KMS-11 (cell line): ENCODE results near the gene CORO6.

Experiments
- H2AFZ ChIP-seq: fragments of 200-600 bp; sonication (generic); 2 replicates; pipeline ENCODE4 v1.6.1; 2016; ENCODE audit warnings: antibody characterized with exemption, mixed run types, low read depth
- H3K27ac ChIP-seq: fragments of 200-600 bp; sonication (generic); 2 replicates; pipeline ENCODE4 v1.6.1; 2016; ENCODE audit warnings: mild to moderate bottlenecking, mixed run types
- H3K27me3 ChIP-seq: fragments of 200-600 bp; sonication (generic); 2 replicates; pipeline ENCODE4 v1.6.1; 2017; ENCODE audit warnings: mild to moderate bottlenecking, low read depth, mixed run types, moderate library complexity; ENCODE audit not compliant: insufficient read depth
- H3K36me3 ChIP-seq: fragments of 200-600 bp; sonication (generic); 2 replicates; pipeline ENCODE4 v1.6.1; 2017; ENCODE audit warnings: mild to moderate bottlenecking, mixed run types; ENCODE audit not compliant: insufficient read depth
- H3K4me1 ChIP-seq: fragments of 200-600 bp; sonication (generic); 2 replicates; pipeline ENCODE4 v1.6.1; 2016; ENCODE audit warnings: mild to moderate bottlenecking, low read depth, mixed run types; ENCODE audit not compliant: poor library complexity, severe bottlenecking
- H3K4me2 ChIP-seq: fragments of 200-600 bp; sonication (generic); 2 replicates; pipeline ENCODE4 v1.7.0; 2016; ENCODE audit warnings: mild to moderate bottlenecking, mixed run types
- H3K4me3 ChIP-seq: fragments of 200-600 bp; sonication (generic); IDR thresholded peaks from 2 replicates; pipeline ENCODE4 v1.6.1; 2017; ENCODE audit warnings: low read depth, low read length, mixed read lengths; ENCODE audit not compliant: insufficient read depth
- H3K79me2 ChIP-seq: fragments of 200-600 bp; sonication (generic); 2 replicates; pipeline ENCODE4 v1.6.1; 2016; ENCODE audit warnings: low read depth, mixed run types; ENCODE audit not compliant: insufficient read depth
- H3K9ac ChIP-seq: fragments of 200-600 bp; sonication (generic); 2 replicates; pipeline ENCODE4 v1.6.1; 2016; ENCODE audit warnings: mild to moderate bottlenecking, mixed run types
- H4K20me1 ChIP-seq: fragments of 200-600 bp; sonication (generic); 2 replicates; pipeline ENCODE4 v1.6.1; 2016; ENCODE audit warnings: mild to moderate bottlenecking, mixed run types; ENCODE audit not compliant: insufficient read depth
- TF ChIP-seq, protein P1 (sequence below): fragments of 200-600 bp; sonication (generic); conservative IDR thresholded peaks from 2 replicates; pipeline ENCODE4 v1.6.1; 2017; ENCODE audit warnings: low read depth, mild to moderate bottlenecking, antibody characterized with exemption, low read length, moderate library complexity, mixed read lengths

The CORO6 gene

DNA sequence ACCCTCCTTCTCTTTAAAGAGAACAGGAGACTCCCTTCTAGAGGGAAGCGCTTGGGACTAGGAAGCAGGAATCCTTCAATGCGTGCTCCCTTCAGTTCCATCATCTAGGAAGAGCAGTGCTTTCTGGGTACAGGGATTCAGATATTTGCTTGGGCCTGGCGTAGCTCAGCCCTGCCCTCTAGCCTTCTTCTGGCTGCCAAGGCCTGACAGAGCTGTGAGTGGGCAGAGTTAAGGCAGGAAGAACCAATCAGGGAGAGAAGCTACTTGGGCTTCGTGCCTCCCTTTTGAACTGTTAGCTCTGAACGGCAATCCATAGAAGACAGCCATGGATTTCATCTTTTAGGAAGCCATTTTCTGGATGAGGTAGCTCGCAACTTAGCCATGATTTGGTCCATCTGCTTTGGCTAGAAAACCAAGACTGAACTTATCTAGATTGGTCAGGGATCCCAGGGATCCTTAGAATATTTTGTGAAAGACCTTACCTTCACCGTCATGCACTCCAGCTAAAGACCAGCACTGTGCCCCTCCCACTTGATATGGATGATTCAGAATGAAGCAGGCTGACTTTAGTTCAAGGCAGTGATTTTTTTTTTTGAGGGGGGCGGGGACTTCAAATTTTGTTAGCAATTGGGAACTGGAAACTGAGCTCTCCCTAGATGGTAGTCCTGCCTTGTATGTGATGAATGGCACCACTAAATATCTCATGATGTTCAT is 2.5 kb upstream of the CORO6 start:
- no peak overlapping the region for H2AFZ ChIP-seq
- H4K20me1 ChIP-seq: no peaks in the 10 kb centered on the region
- H3K36me3 ChIP-seq: no peaks in the 10 kb centered on the region
- H3K9ac ChIP-seq: no peak overlapping the region
- no peaks in the 10 kb centered on the region for H3K4me1 ChIP-seq
- H3K27me3 ChIP-seq: no peaks in the 10 kb centered on the region
- H3K27ac ChIP-seq: no peak overlapping the region
- H3K4me3 ChIP-seq: no peak overlapping the region
- no peaks in the 10 kb centered on the region for H3K79me2 ChIP-seq
- TF ChIP-seq, protein P1, sequence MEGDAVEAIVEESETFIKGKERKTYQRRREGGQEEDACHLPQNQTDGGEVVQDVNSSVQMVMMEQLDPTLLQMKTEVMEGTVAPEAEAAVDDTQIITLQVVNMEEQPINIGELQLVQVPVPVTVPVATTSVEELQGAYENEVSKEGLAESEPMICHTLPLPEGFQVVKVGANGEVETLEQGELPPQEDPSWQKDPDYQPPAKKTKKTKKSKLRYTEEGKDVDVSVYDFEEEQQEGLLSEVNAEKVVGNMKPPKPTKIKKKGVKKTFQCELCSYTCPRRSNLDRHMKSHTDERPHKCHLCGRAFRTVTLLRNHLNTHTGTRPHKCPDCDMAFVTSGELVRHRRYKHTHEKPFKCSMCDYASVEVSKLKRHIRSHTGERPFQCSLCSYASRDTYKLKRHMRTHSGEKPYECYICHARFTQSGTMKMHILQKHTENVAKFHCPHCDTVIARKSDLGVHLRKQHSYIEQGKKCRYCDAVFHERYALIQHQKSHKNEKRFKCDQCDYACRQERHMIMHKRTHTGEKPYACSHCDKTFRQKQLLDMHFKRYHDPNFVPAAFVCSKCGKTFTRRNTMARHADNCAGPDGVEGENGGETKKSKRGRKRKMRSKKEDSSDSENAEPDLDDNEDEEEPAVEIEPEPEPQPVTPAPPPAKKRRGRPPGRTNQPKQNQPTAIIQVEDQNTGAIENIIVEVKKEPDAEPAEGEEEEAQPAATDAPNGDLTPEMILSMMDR: no peak
- H3K4me2 ChIP-seq: no peak overlapping the region

GRCh38 chr17:29624586-29624985 is 1.9 kb upstream of the CORO6 start:
- TF ChIP-seq, protein P1: no peak
- no peak overlapping the region for H3K4me2 ChIP-seq
- H3K36me3 ChIP-seq: no peaks in the 10 kb centered on the region
- peaks cover under 1% of the 10 kb centered on the region for H3K4me1 ChIP-seq
- H3K79me2 ChIP-seq: no peaks in the 10 kb centered on the region
- H3K9ac ChIP-seq: no peak overlapping the region
- H3K27ac ChIP-seq: no peak overlapping the region
- H3K4me3 ChIP-seq: no peak overlapping the region
- no peaks in the 10 kb centered on the region for H3K27me3 ChIP-seq
- H4K20me1 ChIP-seq: no peaks in the 10 kb centered on the region
- H2AFZ ChIP-seq: no peak overlapping the region

DNA sequence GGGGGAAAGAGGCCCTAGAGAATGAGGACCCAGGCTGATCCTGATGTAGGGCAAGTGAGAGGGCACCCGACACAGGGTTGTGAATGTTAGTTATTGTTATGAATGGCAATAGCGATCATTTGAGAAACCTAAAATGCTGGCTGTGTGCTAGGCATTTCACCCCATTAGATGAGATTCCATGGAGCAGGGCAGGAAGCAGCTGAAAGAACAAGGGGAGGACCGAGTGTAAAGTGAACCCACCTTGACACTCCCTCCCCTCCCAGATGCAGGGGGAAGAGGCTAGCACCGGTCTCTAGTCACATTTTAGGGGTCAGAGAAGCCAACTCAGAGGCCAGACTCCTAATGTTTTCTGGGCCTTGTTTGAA is 553 bp upstream of the CORO6 start:
- H3K36me3 ChIP-seq: no peaks in the 10 kb centered on the region
- H3K79me2 ChIP-seq: no peaks in the 10 kb centered on the region
- peaks cover 8% of the 10 kb centered on the region for H3K4me1 ChIP-seq
- H4K20me1 ChIP-seq: no peaks in the 10 kb centered on the region
- no peak overlapping the region; the same call in 1 of the 2 replicates for H3K9ac ChIP-seq
- H3K4me3 ChIP-seq: no peak overlapping the region
- H3K4me2 ChIP-seq: peak overlapping the region; percentile 43; the same call in 1 of the 2 replicates
- TF ChIP-seq, protein P1: no peak
- H3K27me3 ChIP-seq: no peaks in the 10 kb centered on the region
- H3K27ac ChIP-seq: no peak overlapping the region
- peak overlapping the region; percentile 61; the same call in 1 of the 2 replicates for H2AFZ ChIP-seq

GRCh38 chr17:29621751-29622194 is 939 bp downstream of the CORO6 start:
- Histone ChIP-seq H2AFZ (no peak overlapping the region; the same call in 1 of the 2 replicates), H4K20me1 (no peaks in the 10 kb centered on the region), H3K27me3 (peaks cover under 1% of the 10 kb centered on the region; the same call in 1 of the 2 replicates), H3K4me1 (peaks cover 18% of the 10 kb centered on the region), H3K36me3 (no peaks in the 10 kb centered on the region), H3K79me2 (no peaks in the 10 kb centered on the region), H3K4me2 (peak overlapping the region; percentile 43), H3K4me3 (no peak overlapping the region), H3K27ac (no peak overlapping the region), H3K9ac (no peak overlapping the region)
- TF ChIP-seq, protein P1: no peak
